CD4-positive, alpha-beta T cell treated with Interleukin-4 for 1 hour (primary cell): Measurements from ENCODE around the gene ALG13.
"Not testable (repeated sequence)": the region's sequence is repeated elsewhere in the genome, so short reads cannot be mapped to it uniquely, and the experiment has no call there.

Experiments used
- DNase-seq, 2 donors: peaks; one replicate each; pipeline ENCODE4 v3.0.0-alpha.2; 2020 to 2022

ALG13 gene

DNA sequence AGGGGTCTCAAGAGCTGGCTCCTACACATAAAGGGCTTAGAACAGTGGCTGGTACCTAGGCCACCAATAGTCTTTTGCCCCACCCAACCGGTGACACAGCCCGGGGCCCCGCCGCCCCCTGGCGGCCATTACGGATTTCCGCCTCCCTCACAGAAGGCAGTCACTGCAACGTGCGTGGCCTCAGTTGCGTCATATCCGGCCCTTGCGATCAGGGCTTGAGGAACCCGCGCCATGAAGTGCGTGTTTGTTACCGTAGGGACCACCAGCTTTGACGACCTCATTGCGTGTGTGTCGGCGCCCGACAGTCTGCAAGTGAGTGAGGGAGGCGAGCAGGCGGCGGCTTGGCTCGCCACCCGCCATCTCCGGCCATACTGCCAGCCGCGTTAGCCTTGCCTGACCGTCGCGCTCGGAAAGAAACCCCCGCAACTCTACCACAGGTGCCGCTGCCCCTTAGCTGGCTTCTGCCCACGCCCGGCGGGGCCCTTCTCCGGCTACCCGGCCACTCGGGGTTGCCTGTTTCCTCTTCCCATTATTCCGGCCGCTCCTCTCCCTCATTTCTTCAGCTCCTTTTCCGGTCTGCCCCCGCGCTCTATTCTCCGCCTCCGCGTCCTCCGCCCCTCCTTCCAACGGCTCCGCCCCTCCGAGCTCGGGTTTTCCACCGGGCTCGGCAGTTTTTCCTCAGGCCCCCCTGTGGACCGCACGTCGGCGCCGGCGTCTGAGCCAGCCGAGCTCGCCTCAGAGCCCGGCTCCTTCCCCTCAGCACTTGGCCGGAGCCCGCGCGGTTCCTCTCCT lies at the start of gene ALG13:
TSS of gene ALG13 (plus strand) at position 183 of the 792 bp plus-strand sequence. CDS start at position 232, 49 bp downstream.
- DNase-seq = peak; percentile 91 to 96

GRCh38 chrX:111634823-111635729 lies 45.9 kb upstream of the ALG13 start:
- no peak for DNase-seq

GRCh38 chrX:111641969-111642368 lies 39.0 kb upstream of the ALG13 start:
- no peak for DNase-seq

DNA sequence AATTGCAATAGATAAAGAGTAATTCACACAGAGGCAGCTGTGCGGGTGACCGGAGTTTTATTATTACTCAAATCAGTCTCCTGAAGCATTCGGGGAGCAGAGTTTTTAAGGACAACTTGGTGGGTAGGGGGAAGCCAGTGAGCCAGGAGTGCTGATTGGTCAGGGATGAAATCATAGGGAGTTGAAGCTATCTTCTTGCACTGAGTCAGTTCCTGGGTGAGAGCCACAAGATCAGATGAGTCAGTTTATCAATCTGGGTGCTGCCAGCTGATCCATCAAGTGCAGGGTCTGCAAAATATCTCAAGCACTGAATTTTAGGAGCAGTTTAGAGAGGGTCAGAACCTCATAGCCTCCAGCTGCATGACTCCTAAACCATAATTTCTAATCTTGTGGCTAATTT lies 35.8 kb upstream of the ALG13 start:
- DNase-seq = not testable (repeated sequence)

- no peak for DNase-seq
These were observed 35.4 kb upstream of the ALG13 start for GRCh38 chrX:111645607-111646006.

DNA sequence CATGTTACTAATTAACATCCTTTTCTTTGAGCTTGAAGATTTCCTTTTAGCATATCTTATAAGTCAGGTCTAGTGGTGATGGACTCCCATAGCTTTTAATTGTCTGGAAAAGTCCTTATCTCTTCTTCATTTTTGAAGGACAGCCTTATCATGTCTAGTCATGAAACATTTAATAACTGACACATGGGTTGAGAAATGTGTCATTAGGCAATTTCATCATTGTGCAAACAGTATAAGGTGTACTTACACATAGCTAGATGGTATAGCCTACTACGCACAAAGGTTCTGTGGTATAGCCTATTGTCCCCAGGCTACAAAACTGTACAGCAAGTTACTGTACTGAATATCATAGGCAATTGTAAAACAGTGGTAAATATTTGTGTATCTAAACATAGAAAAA lies 34.5 kb upstream of the ALG13 start:
- no peak for DNase-seq

DNA sequence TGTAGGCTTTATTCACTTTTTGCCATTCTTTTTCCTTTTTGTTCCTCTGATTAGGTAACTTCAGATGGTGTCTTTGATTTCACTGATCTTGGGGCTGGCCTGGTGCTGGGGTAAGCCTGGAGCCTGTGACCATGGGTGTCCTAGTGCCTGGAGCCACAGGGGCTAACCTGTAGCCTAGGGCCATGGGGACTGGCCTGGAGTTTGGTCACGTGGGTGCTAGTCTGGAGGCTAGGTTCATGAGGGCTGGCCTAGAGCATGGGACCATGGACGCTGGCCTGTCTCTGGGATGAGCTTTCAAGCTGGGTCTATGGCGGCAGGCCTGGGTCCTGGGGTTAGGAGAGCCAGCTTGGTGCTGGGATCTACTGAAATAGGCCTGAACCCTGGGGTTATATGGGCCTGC lies 32.2 kb upstream of the ALG13 start:
- no peak for DNase-seq

DNA sequence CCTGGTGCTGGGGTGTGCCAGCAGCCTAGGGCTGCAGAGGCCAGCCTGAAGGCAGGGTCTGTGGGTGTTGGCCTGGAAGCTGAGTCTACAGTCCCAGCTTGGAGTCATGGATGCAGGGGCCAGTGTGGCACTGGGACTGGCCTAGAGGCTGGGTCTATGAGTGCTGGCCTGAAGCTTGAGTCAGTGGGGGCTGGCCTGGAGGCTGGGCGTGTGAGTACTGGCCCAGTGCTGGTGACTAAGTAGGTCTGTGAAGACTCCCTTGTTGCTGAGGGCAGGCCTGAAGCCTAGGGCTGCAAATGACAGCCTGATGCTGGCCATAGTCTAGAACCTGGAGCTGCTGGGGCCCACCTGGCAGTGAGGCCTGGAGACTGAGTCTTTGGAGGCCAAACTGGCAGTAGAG lies 31.3 kb upstream of the ALG13 start:
- no peak for DNase-seq

DNA sequence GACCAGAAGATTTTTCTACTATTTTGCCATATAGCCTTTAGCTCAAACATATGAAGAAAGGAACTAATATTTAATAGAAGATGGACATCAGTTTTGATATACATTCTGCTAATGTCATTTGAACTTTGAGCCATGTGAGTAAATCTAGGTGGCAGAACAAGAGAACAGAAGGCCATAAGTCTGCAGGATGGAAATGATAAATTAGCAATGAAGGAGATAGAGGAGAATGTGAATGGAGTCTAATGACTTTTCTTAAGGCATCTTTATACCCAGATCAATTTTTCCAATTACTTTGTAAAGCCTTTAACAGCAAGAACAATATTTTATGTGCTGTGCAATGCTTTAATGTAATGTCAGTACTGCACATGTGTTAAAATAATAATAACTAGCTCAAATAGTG lies 30.1 kb upstream of the ALG13 start:
- no peak for DNase-seq

DNA sequence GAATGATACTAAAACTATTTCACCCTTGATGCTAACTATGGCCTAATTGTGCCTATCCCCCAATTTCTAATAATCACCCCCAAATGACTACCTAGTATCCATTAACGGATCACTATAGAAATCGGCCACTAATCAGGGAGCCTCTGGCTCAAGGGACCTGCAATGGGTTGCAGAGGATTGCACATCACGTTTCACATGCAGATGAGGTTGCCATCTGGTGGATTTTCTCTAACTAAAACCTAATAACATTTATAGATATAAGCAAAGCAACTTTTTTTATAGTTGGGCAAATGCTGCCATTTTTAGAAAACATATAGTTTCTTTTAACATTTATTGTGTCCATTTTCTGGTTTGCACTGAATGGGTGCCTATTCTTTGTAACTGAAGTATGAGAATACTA lies 28.3 kb upstream of the ALG13 start:
- DNase-seq = no peak

DNA sequence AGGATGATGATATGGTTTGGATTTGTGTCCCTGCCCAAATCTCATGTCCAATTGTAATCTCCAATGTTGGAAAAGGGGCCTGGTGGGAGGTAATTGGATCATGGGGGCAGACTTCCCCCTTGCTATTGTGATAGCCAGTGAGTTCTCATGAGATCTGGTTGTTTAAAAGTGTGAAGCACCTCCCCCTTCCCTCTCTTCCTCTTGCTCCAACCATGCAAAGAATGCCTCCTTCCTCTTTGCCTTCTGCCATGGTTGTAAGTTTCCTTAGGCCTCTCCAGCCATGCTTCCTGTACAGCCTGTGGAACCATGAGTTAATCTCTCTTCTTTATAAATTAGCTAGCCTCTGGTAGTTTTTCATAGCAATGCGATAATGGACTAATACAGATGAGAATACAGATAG lies 19.7 kb upstream of the ALG13 start:
- no peak for DNase-seq

- DNase-seq = no peak
These were observed 18.7 kb upstream of the ALG13 start for GRCh38 chrX:111662292-111662691.

DNA sequence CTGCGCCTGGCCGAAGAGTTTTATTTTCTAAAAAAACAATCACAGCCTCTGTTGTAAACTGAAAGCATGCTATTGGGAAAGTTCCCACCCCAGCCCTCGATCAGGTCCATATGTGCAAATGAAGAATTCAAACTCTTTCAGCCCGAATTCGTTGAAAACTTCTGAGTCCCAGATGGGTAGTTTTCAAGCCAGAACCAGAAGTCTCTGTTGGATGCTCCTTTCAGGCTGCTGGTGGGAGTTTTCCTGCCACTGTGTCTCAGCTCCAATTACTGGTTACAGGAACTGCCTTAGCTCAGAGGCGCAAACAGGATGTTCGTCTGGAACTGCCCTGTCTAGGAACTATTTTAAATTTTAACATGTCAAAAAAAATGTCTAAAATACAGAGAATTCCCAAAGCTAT lies 9.3 kb upstream of the ALG13 start:
- DNase-seq = no peak

DNA sequence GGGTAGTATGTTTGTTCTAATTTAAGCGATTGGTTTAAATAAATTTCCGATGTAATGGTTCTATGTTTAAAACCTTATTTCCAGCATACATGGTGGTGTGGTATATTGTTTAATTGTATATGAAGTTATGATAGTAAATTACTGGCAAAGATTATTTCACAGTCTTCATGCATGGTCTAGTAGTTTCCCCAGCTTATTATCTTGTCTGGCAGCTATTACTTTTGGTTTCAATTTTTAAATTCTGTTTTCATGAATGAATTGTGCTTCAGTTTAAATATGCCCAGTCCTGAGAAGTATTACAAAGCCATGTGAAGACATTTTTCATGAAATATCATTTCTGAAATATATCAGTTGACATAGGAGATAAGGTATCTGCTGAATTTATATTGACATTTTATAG lies 6.3 kb downstream of the ALG13 start:
- no peak for DNase-seq

DNA sequence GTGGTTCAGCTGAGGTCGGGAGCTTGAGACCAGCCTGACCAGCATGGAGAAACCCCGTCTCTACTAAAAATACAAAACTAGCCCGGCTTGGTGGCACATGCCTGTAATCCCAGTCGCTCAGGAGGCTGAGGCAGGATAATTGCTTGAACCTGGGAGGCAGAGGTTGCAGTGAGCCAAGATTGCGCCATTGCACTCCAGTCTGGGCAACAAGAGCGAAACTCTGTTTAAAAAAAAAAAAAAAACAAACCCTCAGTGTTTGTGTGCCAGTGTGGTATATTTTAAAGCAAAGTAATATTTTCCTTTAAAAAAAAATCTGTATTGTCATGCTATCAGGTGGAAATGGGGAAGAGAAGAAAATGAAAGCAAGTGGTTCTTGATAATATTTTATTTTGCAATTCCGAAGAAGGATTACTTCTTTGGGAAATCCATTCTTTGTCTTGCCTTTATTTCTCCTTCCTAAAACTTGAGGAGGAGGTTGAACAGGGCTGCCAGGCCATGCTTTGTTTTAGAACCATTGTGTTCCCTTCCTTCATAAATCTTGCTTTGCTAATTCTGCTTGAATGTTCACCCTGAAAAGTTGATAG lies 14.4 kb downstream of the ALG13 start:
- no peak for DNase-seq

DNA sequence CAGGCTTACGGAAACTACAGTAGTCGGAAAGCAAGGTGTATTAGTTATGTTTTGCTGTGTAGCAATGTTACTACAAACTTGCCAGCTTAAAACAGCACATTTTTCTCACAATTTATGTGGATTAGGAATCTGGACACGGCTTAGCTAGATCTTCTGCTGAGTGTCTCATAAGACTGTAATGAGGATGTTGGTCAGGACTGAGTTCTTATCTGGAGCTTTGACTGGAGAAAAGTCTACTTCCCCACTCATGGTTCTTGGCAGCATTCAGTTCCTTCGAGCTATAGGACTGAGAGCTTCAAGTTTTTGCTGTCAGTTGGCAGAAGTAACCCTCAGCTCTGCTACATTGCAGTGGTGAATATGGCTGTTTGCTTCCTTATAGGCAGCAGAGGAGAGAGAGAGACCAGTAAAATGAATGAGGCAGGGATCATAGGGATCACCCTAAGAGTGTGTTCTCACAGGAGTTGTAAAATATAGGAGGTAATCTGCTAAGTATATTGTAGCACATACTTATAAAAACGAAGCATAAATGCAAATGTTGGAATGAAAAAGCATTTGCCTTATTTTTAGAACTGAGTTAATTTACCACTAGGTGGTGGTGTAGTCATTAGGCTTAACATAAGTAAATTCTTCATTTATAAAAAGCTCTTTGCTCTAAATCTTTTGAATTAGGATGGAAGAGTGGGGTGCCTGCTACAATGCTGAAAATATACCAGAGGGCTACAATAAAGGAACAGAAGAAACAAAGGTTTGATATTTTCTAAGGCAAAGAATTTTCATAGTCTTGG lies 38.6 kb downstream of the ALG13 start:
- DNase-seq = no peak

DNA sequence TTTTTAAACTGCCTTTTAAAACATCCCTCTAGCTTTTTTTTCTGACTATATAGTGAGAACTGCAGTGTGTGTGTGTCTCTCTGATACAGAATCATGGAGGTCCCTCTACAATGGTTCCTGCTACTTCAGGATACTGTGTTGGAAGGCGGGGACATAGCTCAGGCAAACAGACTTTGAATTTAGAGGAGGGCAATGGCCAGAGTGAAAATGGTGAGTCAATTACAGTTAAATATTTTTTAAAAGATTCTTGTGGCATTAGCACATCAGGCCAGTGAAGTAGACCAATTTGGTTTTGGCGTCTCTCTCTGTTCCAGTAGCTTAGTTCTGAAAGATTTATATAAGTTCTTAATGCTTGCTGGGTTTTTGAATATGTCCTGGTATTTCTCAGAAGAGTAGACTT lies 47.1 kb downstream of the ALG13 start:
- DNase-seq = no peak

- DNase-seq = no peak
These were observed 50.4 kb downstream of the ALG13 start for GRCh38 chrX:111731351-111731750.

- no peak for DNase-seq
These were observed 55.6 kb downstream of the ALG13 start for GRCh38 chrX:111736571-111736970.

- no peak for DNase-seq
These were observed 61.0 kb downstream of the ALG13 start for GRCh38 chrX:111742018-111742417.

GRCh38 chrX:111743316-111743715 lies 62.3 kb downstream of the ALG13 start:
- no peak for DNase-seq

GRCh38 chrX:111756486-111756885 lies 75.5 kb downstream of the ALG13 start:
- DNase-seq = no peak

DNA sequence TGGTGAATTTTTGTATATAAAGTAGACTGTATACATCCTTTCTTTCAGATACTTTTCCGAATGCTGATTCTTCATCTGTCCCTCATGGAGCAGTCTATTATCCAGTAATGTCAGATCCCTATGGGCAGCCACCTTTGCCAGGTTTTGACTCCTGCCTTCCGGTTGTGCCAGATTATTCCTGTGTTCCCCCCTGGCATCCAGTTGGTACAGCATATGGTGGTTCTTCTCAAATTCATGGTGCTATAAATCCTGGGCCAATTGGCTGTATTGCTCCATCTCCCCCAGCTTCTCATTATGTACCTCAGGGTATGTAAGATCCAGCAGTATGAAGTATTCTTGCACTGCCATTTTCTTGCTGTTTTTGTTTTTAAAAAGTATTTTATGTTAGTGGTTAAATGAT lies 78.7 kb downstream of the ALG13 start:
- no peak for DNase-seq
